Measurements from ENCODE around the gene ITIH5. TPM values are rescaled to one million over a fixed set of nuclear protein-coding genes. Genes with fewer than 3 reads are reported as not detected.

The ITIH5 gene
- total RNA-seq, 6 experiments from 2014 or later = 0.20 to 0.62 (median 0.48) TPM

DNA sequence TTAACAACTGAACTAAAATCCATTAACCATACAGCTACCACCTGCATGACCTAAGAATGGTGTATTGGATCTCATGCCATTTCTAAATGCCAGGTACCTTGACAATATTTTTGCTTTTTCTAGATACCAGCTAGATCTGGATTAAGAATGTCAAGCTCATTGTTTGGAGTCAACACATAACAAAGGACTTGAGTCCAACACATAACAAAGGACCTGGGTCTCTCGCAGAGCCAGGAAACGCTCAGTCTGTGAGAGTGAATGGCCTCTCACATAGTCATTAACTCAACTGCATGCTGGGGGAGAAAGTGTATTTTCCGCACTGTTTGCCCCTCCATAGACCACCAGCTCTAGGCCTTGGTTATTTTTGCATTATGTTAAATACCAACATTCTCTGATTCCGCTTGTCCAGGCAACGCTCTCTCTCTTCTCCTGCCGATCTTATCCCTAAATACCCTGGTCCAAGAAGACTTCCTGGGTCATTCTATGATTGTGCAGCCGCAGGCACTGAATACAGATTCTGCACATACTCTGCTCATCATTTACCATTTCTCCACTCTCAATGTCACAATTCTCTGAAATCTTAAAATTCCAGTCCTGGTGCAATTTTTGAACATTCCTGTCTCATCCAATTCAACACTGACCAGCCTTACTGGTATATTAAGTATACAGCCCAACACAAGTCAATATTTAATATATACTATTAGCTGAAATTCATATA lies 31.2 kb downstream of the ITIH5 start:
- intact Hi-C loops (cut with DNase I) = no loop called here
- no peaks in the 10 kb centered on the region for H3K9me3 ChIP-seq
- no peak overlapping the region for H3K4me3 ChIP-seq
- WGBS (ENCODE audit: insufficient coverage, low coverage, low lambda C conversion rate, missing lambda C conversion rate) = 85% methylated on average over 4 of the region's 7 CpGs
- TF ChIP-seq, protein P1, sequence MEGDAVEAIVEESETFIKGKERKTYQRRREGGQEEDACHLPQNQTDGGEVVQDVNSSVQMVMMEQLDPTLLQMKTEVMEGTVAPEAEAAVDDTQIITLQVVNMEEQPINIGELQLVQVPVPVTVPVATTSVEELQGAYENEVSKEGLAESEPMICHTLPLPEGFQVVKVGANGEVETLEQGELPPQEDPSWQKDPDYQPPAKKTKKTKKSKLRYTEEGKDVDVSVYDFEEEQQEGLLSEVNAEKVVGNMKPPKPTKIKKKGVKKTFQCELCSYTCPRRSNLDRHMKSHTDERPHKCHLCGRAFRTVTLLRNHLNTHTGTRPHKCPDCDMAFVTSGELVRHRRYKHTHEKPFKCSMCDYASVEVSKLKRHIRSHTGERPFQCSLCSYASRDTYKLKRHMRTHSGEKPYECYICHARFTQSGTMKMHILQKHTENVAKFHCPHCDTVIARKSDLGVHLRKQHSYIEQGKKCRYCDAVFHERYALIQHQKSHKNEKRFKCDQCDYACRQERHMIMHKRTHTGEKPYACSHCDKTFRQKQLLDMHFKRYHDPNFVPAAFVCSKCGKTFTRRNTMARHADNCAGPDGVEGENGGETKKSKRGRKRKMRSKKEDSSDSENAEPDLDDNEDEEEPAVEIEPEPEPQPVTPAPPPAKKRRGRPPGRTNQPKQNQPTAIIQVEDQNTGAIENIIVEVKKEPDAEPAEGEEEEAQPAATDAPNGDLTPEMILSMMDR (IDR thresholded peaks at IDR 0.05) = no peak
- no peak for TF ChIP-seq POLR2A (IDR thresholded peaks at IDR 0.05)
- H3K4me1 ChIP-seq = no peaks in the 10 kb centered on the region
- no peak for DNase-seq
- H3K27me3 ChIP-seq = no peaks in the 10 kb centered on the region
- no peak for ATAC-seq
- no peaks in the 10 kb centered on the region for H3K36me3 ChIP-seq
- no peak overlapping the region for H3K27ac ChIP-seq

- H3K27ac ChIP-seq = no peak overlapping the region
- ATAC-seq (no peak), DNase-seq (no peak)
- intact Hi-C loops (cut with DNase I) = no loop called here
- no peaks in the 10 kb centered on the region for H3K27me3 ChIP-seq
- H3K4me3 ChIP-seq = no peak overlapping the region
- 55% methylated on average over 9 of the region's 10 CpGs for WGBS (ENCODE audit: insufficient coverage, low coverage, low lambda C conversion rate, missing lambda C conversion rate)
- no peaks in the 10 kb centered on the region for H3K9me3 ChIP-seq
- H3K36me3 ChIP-seq = no peaks in the 10 kb centered on the region
- no peaks in the 10 kb centered on the region for H3K4me1 ChIP-seq
- TF ChIP-seq, protein P1 (IDR thresholded peaks at IDR 0.05) = no peak
- TF ChIP-seq POLR2A (IDR thresholded peaks at IDR 0.05) = no peak
Observed at GRCh38 chr10:7634142-7634894, 32.4 kb downstream of the ITIH5 start.

DNA sequence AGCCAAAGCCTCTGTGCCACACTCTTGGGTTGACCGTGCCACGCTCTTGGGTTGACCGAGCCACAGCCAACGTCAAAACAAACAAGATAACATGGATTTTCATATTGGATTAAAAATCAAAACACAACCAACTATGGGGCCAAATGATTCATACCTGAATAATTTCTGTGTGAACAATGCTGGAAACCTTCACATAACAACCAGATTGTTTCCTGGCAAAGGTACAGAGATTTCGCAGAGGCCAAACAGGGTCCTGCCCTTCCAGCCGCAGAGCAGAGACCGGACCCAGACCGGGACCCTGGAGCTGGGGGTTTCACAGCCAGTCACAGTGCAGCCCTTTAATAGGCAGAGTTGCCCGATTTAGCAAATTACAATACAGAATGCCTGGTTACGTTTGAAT lies 40.5 kb downstream of the ITIH5 start:
- no peak for TF ChIP-seq POLR2A (IDR thresholded peaks at IDR 0.05)
- TF ChIP-seq, protein P1 (IDR thresholded peaks at IDR 0.05) = no peak
- intact Hi-C loops (cut with DNase I) = no loop called here
- Histone ChIP-seq H3K36me3 (no peaks in the 10 kb centered on the region), H3K27me3 (no peaks in the 10 kb centered on the region), H3K4me1 (no peaks in the 10 kb centered on the region), H3K9me3 (no peaks in the 10 kb centered on the region), H3K4me3 (no peak overlapping the region), H3K27ac (no peak overlapping the region)
- ATAC-seq (no peak), DNase-seq (no peak)
- WGBS (ENCODE audit: insufficient coverage, low coverage, low lambda C conversion rate, missing lambda C conversion rate) = 50% methylated on average over 7 of the region's 10 CpGs

DNA sequence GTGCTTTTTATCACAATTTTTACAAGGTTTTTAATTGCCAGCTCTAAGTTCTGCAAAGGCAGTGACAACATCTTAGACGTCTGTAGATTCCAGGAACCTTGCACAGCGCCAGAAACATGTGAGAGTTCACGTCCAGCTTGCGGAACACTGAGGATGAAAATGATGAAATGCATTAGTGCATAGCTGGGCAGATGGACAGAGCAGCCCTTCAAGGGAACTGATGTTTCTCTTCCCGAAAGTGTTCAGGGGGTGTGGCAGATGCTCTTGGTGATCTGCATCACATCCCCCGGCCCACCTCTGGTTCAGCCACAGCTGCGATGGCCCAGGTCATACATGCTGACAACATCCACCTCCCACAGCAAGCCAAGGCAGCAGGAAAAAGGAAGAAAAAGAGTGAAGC lies 40.9 kb downstream of the ITIH5 start:
- Histone ChIP-seq H3K4me1 (no peaks in the 10 kb centered on the region), H3K27me3 (no peaks in the 10 kb centered on the region), H3K36me3 (no peaks in the 10 kb centered on the region), H3K27ac (no peak overlapping the region), H3K9me3 (no peaks in the 10 kb centered on the region), H3K4me3 (no peak overlapping the region)
- no peak for TF ChIP-seq POLR2A (IDR thresholded peaks at IDR 0.05)
- TF ChIP-seq, protein P1 (IDR thresholded peaks at IDR 0.05) = no peak
- WGBS (ENCODE audit: insufficient coverage, low coverage, low lambda C conversion rate, missing lambda C conversion rate) = 55% methylated on average over 7 of the region's 7 CpGs
- DNase-seq (no peak), ATAC-seq (no peak)
- intact Hi-C loops (cut with DNase I) = no loop called here
